Endothelial cell of umbilical vein (primary cell): ENCODE measurements around the gene KRT12.

Experiments
- CTCF ChIP-seq, 2 donors: IDR thresholded peaks; 1 replicate in 1 of 2; 2 replicates in 1 of 2; pipeline ENCODE4 v1.5.1; 2011; ENCODE audit warnings: low read length in 2 of 2, mild to moderate bottlenecking in 2 of 2, moderate library complexity in 2 of 2, control low read depth in 1 of 2, inconsistent platforms in 1 of 2, low read depth in 1 of 2; ENCODE audit not compliant: insufficient read depth in 1 of 2; ENCODE audit errors: extremely low read depth in 1 of 2
- EZH2 ChIP-seq: IDR thresholded peaks from 2 replicates; pipeline ENCODE4 v1.6.1; 2012; ENCODE audit warnings: borderline replicate concordance, low read depth, mild to moderate bottlenecking, moderate library complexity, low read length, inconsistent platforms; ENCODE audit not compliant: severe bottlenecking
- GATA2 ChIP-seq: IDR thresholded peaks from 2 replicates; pipeline ENCODE4 v1.7.0; 2011; ENCODE audit warnings: low read depth, mild to moderate bottlenecking, moderate library complexity, mixed read lengths, low read length; ENCODE audit not compliant: insufficient read length, insufficient read depth
- JUN ChIP-seq: IDR thresholded peaks from 2 replicates; pipeline ENCODE4 v1.6.1; 2011; ENCODE audit warnings: borderline replicate concordance, low read depth; ENCODE audit not compliant: insufficient read length, insufficient read depth
- MAX ChIP-seq: IDR thresholded peaks from 2 replicates; pipeline ENCODE4 v1.6.1; 2011; ENCODE audit not compliant: insufficient read depth, insufficient read length
- MYC ChIP-seq: IDR thresholded peaks from one replicate; pipeline ENCODE4 v1.6.1; 2011; ENCODE audit warnings: mild to moderate bottlenecking, low read depth, low read length
- POLR2A ChIP-seq: IDR thresholded peaks from 2 replicates; pipeline ENCODE4 v1.6.1; 2012; ENCODE audit warnings: low read depth, mild to moderate bottlenecking, control low read depth, low read length
- POLR2AphosphoS5 ChIP-seq: IDR thresholded peaks from 2 replicates; pipeline ENCODE4 v1.6.1; 2012; ENCODE audit warnings: low read depth, mild to moderate bottlenecking, control low read depth, low read length, moderate library complexity; ENCODE audit not compliant: insufficient read depth

- no peak for TF ChIP-seq POLR2A
- no peak for TF ChIP-seq CTCF (IDR thresholded peaks at IDR 0.05; ENCODE audit: extremely low read depth in 1 of 2, insufficient read depth in 1 of 2, low read depth in 1 of 2, low read length in 2 of 2)
- TF ChIP-seq POLR2AphosphoS5: no peak
- TF ChIP-seq EZH2: no peak
- no peak for TF ChIP-seq MAX
- TF ChIP-seq GATA2: no peak
- no peak for TF ChIP-seq MYC
- no peak for TF ChIP-seq JUN
Observed at GRCh38 chr17:40818343-40818732, 48.7 kb downstream of the KRT12 start.
